Fibroblast of skin of right quadriceps (primary cell): ENCODE measurements around the gene DGKQ.

Experiments used
- DNase-seq: peaks from one replicate; pipeline ENCODE4 v3.0.0-alpha.2; 2013

The DGKQ gene

GRCh38 chr4:973431-974397 lies at the start of gene DGKQ:
Gene DGKQ, minus strand, starts transcription at chr4:973569. Its CDS starts 87 bp downstream, at chr4:973482.
- DNase-seq: peak; percentile 84

DNA sequence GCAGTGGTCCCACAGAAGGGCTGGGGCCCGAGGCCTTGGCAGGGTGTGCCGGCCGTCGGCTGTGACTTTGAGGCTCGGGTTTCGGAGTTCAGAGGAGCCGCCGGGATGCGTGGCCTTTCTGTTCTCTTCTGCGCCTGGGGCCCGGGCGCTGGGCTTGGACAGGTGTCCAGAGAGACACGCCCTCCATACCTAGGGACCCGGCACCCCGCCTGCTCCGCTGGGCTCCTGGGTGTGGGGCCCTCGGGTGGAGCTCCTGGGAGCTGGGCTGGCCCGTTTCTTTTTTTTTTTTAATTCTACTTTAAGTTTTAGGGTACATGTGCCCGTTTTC lies 49.3 kb upstream of the DGKQ start:
- DNase-seq: no peak

DNA sequence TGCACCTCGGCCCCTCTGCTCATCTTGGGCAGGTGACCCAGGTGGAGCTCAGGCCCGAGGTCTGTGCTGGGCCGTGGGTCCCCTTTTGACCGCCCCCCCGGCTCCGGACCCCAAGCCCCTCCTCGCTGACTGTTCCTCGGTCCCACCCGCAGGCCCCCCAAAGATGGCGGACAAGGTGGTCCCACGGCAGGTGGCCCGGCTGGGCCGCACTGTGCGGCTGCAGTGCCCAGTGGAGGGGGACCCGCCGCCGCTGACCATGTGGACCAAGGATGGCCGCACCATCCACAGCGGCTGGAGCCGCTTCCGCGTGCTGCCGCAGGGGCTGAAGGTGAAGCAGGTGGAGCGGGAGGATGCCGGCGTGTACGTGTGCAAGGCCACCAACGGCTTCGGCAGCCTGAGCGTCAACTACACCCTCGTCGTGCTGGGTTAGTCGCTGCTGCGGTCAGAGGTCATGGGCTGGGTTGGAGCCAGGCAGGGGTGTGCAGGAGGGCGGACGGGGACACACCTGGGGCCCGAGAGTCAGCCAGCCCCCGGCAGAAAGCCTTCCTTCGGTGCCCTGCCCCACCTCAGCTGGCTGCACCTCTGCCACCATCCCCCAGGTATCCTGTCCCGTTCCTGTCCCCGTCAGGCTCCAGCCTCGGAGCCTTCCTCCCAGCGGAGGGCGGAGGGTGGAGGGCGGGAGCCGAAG lies 48.8 kb upstream of the DGKQ start:
- DNase-seq: no peak

DNA sequence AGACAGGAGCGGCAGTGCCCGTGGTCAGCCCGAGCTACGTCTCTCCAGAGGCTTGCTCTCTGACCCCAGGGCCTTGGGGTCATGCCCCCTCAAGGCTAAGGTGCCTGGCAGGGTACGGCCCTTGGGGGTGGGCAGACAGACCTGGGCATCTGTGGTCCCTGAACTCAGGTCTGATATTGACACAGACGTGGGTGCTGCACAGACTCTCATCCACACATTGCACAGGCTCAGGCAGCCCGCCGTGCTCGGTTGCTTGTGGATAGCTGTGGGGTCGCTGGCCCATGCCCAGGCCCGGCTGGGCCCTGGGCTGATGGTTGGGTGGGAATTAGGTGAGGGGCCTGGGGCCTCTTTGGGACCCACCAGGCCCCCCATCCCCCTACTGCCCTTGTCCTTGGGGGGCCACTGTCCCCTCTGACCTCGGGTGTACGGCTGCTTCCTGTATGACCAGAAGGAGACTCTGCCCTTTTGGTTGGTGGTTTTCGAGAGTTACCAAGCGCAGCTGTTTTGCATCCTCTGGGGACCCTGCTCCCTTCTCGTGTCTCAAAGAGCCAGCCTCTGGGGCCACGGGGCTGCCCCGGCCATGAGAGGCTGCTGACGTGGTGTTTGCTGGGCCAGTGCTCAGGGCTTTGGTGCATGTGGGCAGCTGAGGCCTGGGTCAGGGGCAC lies 48.1 kb upstream of the DGKQ start:
- DNase-seq: no peak

- no peak for DNase-seq
Measured at GRCh38 chr4:1019729-1020470, 46.5 kb upstream of the DGKQ start.

- DNase-seq: no peak
Measured at GRCh38 chr4:1019320-1019719, 46.0 kb upstream of the DGKQ start.

- no peak for DNase-seq
Measured at GRCh38 chr4:1018147-1019020, 45.0 kb upstream of the DGKQ start.

- no peak for DNase-seq
Measured at GRCh38 chr4:1017706-1018105, 44.3 kb upstream of the DGKQ start.

GRCh38 chr4:1017211-1017610 lies 43.8 kb upstream of the DGKQ start:
- DNase-seq: no peak

GRCh38 chr4:1015746-1016145 lies 42.4 kb upstream of the DGKQ start:
- no peak for DNase-seq

DNA sequence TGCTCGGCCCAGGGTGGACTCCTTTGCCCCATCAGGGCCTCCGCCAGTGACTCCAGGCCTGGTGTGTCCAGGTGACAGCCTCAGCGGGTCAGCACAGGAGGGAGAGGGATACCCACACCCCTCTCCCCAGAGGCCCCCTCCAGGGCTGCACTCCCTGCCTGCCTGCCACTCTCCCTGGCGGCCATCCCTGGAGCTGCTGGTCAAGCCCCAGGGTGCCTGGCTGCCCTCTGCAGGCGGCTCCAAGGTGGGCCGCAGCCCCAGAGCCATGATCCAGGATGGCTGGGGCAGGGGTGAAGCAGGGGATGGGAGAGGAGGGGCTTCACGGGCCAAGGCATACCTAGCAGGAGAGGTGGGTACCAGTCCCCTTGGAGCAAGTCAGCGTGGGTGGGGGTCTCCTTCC lies 41.8 kb upstream of the DGKQ start:
- DNase-seq: no peak

DNA sequence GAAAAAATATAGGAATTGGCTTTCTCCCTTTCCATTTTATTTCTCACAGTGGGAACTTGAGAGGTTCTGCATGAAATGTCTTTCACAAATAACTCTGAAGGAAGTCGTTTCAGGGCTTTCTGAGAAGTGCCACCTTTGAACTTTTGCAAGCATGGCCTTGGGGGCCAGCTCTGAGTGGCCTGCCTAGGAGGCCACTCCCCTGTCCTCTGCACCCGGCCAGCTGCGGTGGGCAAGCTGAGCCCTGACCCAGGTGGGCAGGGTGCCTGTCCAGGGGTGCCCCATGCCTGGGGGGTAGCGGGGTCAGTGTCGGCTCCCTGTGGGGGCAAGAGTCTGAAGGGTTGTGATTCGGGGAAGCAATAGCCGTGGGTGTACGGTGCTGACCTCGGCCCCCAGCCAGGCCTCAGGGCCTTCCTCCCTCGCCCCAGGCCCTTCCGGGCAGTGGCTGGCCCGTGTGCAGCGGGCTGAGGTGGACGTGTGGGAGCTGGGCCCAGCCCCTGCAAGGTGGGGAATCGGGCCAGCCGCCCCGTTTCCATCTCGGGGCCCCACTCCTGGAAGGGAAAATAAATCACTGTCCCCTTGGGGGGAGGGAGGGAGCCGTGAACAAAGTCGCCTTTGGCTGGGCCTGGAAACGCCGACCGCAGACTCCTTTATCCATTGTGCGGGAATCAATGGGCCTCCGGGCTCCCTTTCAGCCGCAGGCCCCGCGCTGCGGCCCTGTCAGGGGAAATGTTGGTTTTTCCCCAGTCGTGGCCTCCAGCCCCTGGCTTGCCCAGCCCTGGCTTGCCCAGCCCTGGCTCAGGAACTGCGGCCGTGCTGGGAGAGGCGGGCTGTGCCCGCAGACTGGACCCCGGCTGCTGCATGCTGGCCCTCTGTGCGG lies 41.2 kb upstream of the DGKQ start:
- DNase-seq: no peak

DNA sequence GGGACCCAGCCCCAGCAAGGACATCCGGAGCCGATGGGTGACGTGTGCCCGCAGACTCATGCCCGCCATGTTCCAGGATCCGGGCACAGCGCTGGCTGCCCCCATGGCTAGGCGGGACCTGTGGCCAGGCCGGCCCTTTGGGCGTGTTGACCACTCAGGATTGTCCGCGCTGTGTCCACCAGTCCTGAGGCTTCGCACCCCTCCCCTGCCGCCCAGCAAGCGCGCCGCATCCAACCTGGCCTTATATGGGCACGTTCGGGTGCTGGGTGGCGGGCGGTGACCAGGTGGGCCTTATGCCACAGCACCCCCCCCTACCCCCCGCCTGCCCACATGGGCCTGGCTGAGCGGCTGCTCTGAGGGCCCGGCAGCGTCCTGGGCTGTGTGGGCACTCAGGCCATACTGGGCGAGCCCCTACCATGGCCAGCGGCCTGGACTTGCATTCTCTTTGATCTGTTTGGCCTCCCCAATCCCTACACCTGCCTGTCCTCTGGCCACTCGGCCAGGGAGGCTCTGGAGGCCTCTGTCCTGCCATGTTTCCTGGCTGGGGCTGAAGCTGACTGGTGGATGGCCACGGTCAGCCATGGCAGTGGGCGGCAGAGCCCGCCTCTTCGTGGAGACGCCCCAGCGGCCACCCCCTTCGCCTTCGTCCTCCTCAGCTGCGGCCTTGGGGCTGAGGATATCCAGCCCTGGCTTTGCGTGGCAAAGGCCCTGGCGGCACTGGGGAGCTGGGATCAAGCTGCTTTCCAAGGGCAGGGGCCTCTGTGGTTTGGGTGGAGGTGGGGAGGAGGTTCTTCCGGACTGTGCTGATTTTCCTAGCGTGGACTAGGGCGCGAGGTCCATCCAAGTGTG lies 40.1 kb upstream of the DGKQ start:
- no peak for DNase-seq

- no peak for DNase-seq
Measured at GRCh38 chr4:1012034-1012739, 38.8 kb upstream of the DGKQ start.

DNA sequence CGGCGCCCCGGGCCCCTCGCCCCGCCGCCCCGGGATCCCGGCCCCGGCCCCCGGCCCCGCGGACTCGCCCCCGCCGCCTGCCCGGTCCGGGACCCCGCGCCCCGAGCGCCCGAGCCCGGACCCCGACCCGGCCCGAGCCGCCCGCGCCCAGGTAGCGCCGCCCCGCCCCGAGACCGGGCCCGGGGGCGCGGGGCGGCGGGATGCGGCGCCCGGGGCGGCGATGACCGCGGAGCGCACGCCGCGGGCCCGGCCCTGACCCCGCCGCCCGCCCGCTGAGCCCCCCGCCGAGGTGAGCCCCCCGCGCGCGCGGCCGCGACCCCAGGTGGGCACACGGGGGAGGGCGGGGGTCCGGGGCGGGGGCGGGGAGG lies 38.3 kb upstream of the DGKQ start:
- no peak for DNase-seq

- DNase-seq: peak; percentile 88
Measured at GRCh38 chr4:1011022-1011665, 37.8 kb upstream of the DGKQ start, which contains the start of gene FGFRL1. Gene FGFRL1, plus strand, starts transcription at chr4:1011626. Its CDS starts 860 bp downstream, at chr4:1012486.

GRCh38 chr4:1010395-1011021 lies 37.1 kb upstream of the DGKQ start:
- DNase-seq: peak; percentile 73
